ENCODE results near the gene SPACA5.
"Not testable (repeated sequence)": the region's sequence is repeated elsewhere in the genome, so short reads cannot be mapped to it uniquely, and the experiment has no call there.

The SPACA5 gene
- 0 reads per million in 2 donors for total RNA-seq

- DNase-seq: not testable (repeated sequence)
Measured at GRCh38 chrX:48006688-48007087, at the start of gene SPACA5. Gene SPACA5, plus strand, starts transcription at chrX:48006988. Its CDS starts 815 bp downstream, at chrX:48007803.

GRCh38 chrX:47958206-47958605 is 48.6 kb upstream of the SPACA5 start:
- not testable (repeated sequence) for DNase-seq

- peak in 1 of 5 experiments; percentile 3 for DNase-seq
Measured at GRCh38 chrX:47958761-47959342, 47.9 kb upstream of the SPACA5 start.

- DNase-seq: no peak
Measured at GRCh38 chrX:47960406-47960805, 46.4 kb upstream of the SPACA5 start.

- not testable (repeated sequence) for DNase-seq
Measured at GRCh38 chrX:47961830-47962229, 45.0 kb upstream of the SPACA5 start.

GRCh38 chrX:47965526-47965925 is 41.3 kb upstream of the SPACA5 start:
- not testable (repeated sequence) for DNase-seq

GRCh38 chrX:47973235-47973634 is 33.6 kb upstream of the SPACA5 start:
- no peak for DNase-seq

- DNase-seq: no peak
Measured at GRCh38 chrX:47976254-47977151, 30.3 kb upstream of the SPACA5 start.

- peak in 1 of 5 experiments; percentile 40 for DNase-seq
Measured at GRCh38 chrX:47991263-47992094, 15.3 kb upstream of the SPACA5 start.

GRCh38 chrX:47992095-47992380 is 14.8 kb upstream of the SPACA5 start:
- DNase-seq: no peak

DNA sequence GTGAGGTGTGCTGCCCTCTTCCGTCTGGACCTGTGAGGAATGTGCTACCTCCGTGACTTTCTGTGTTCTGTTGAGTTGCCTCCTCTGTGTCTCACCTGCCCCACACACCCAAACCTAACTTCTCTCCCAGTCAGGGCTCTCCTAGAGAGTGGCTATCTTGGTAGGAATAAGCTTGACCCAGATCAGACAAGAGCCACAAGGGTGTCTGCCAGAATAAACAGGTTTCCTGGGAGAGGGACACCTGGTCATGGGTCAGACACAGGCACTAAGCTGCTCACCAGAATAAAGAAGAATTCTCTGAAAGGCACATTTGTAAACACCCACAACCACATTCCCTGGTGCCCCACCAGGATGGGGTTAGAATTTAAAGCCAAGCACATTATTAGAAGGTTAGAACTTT is 14.1 kb upstream of the SPACA5 start:
- DNase-seq: no peak

- no peak for DNase-seq
Measured at GRCh38 chrX:48001260-48001659, 5.5 kb upstream of the SPACA5 start.

DNA sequence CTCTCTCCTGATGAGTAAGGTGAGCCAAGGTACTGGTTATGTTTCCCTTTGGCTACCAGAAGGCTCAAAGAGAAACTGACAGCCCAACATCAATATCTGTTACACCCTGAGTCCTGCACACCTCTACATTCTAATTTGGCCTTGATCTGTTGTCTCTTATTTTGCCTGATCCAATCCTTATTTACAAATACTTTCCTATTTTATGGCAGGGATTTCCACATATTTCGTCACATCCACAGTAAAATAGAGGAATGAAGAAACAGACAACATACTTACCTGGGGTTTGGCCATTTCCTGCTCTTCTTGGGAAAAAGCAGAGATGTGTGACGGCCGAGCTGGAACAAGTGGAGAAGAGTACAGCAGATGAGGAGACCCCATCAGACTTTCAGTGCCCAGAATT is 4.5 kb upstream of the SPACA5 start:
- DNase-seq: no peak

DNA sequence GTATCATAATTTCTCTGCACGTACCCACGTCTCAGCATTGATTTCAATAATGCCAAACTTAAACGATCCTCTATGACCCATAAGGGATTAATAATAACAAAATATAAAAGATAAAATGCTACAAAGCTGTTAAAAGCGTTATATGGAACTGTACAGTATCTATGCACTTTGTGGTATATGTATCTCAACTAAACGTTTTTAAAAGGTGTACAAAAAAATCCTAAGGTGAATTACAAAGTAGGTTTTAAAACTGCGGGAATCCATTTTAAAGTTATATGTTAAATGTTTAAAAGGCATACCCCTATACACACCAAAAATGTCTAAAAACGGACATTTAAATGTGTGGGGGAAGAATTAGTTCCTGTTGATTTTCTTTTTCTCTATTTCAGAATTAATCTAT is 3.9 kb upstream of the SPACA5 start:
- DNase-seq: no peak

GRCh38 chrX:48003367-48003757 is 3.4 kb upstream of the SPACA5 start:
- peak in 1 of 5 experiments; percentile 30 for DNase-seq

DNA sequence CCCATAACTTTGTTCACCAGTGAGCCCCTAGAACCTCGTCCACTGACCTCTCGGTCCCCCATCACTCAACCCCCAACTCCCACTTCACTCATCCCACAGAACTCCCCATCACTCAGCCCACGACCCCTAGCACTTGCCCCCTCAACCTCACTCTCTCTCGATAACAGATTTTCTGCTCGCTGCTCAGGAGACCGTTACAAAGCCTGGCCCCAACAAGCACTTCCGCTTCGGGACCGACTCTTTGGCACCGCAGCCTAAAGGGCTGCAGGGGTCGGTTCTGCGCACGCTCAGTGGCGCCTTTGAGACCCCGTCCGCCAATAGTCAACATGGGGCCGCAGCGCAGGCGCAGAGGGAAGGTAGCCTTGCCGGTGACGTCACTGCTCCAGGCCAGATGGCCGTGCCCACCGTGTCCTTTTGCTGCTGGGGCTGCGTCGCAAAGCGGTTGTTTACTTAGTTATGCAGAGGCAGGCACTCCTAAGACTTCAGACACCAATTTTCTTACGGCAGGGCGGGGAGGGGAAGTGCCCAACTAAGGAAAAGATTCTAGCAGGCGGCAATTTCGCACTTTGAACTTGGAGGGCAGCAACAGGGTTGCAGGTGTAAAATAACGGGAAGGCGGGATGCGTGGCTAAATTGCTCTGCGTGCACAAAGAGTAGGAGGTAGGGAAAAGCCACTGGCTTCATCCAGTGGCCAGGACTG is 2.9 kb upstream of the SPACA5 start, which contains the start of gene ZNF182:
TSS of gene ZNF182 (minus strand) at position 232 of the 700 bp plus-strand sequence. CDS start 1,380 bp downstream, outside the sequence.
- DNase-seq: peak; percentile 77 to 95 (median 87)

GRCh38 chrX:48009445-48009960 is 2.7 kb downstream of the SPACA5 start:
- DNase-seq: not testable (repeated sequence)

GRCh38 chrX:48016583-48017310 is 10.0 kb downstream of the SPACA5 start:
- DNase-seq: not testable (repeated sequence)

DNA sequence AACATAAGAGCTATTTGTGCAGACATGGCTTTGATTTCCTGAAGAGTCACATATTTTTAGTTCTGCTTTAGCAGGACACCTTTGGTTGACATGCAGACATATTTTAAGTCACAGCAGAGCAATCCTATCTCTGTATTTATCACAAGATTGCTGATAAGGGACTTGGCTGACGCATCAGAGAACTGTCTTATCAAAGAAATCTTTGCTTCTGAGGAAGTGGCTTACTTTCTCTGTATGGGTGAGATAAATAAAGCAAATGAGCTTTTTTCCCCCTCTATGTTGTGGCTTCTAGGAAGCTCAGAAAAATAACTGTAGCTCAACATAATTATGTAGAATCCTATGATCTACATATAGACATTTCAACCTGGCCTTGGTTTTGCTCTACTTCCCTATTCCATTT is 13.1 kb downstream of the SPACA5 start:
- not testable (repeated sequence) for DNase-seq

- peak in 1 of 5 experiments; percentile 21 for DNase-seq
Measured at GRCh38 chrX:48020472-48020871, 13.7 kb downstream of the SPACA5 start.

All from T-helper 2 cell (primary cell).